ENCODE measurements around the gene PHACTR3. TPM values are rescaled to one million over a fixed set of nuclear protein-coding genes. Genes with fewer than 3 reads are reported as not detected.
A peak's percentile ranks its signal among the peaks of the same experiment; 100 is the strongest.

Gene PHACTR3
- total RNA-seq, 1 donor from 2014 or later = 0.14 TPM

GRCh38 chr20:59767656-59768055, 163.3 kb downstream of the PHACTR3 start:
- Histone ChIP-seq H3K9me3 (ENCODE audit: insufficient read depth, low read depth, low read length) (no peaks in the 10 kb centered on the region), H3K27me3 (ENCODE audit: insufficient read depth, low read length) (no peaks in the 10 kb centered on the region), H3K4me3 (ENCODE audit: insufficient read depth, low read depth, low read length) (no peak overlapping the region), H3K9ac (ENCODE audit: low read length) (no peak overlapping the region), H2AFZ (ENCODE audit: low read depth, low read length) (no peak overlapping the region), H3K4me1 (ENCODE audit: insufficient read depth, low read length) (no peaks in the 10 kb centered on the region), H3K27ac (ENCODE audit: low read depth, low read length) (no peak overlapping the region), H3K36me3 (ENCODE audit: insufficient read depth, low read length) (no peaks in the 10 kb centered on the region), H3K79me2 (ENCODE audit: insufficient read depth, low read length) (no peaks in the 10 kb centered on the region), H4K20me1 (ENCODE audit: insufficient read depth, low read length) (no peaks in the 10 kb centered on the region), H3K4me2 (ENCODE audit: low read length) (no peak overlapping the region)
- TF ChIP-seq, protein P1, sequence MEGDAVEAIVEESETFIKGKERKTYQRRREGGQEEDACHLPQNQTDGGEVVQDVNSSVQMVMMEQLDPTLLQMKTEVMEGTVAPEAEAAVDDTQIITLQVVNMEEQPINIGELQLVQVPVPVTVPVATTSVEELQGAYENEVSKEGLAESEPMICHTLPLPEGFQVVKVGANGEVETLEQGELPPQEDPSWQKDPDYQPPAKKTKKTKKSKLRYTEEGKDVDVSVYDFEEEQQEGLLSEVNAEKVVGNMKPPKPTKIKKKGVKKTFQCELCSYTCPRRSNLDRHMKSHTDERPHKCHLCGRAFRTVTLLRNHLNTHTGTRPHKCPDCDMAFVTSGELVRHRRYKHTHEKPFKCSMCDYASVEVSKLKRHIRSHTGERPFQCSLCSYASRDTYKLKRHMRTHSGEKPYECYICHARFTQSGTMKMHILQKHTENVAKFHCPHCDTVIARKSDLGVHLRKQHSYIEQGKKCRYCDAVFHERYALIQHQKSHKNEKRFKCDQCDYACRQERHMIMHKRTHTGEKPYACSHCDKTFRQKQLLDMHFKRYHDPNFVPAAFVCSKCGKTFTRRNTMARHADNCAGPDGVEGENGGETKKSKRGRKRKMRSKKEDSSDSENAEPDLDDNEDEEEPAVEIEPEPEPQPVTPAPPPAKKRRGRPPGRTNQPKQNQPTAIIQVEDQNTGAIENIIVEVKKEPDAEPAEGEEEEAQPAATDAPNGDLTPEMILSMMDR (IDR thresholded peaks at IDR 0.05; ENCODE audit: insufficient read depth, low read depth, low read length) = no peak
- no peak for TF ChIP-seq EZH2 (IDR thresholded peaks at IDR 0.05; ENCODE audit: insufficient read depth, low read length)
- FAIRE-seq (peak; percentile 96), DNase-seq (ENCODE audit: low read depth) (no peak)
- Mint-ChIP-seq H3K4me1 (ENCODE audit: low read depth, unreplicated experiment) (no peaks in the 10 kb centered on the region), H3K36me3 (ENCODE audit: low read depth, unreplicated experiment) (no peaks in the 10 kb centered on the region), H3K9me3 (ENCODE audit: unreplicated experiment) (peaks cover 16% of the 10 kb centered on the region), H3K27ac (ENCODE audit: unreplicated experiment) (no peak overlapping the region), H3K27me3 (ENCODE audit: low read depth, unreplicated experiment) (peaks cover 76% of the 10 kb centered on the region), H3K4me3 (ENCODE audit: unreplicated experiment) (no peak overlapping the region)

DNA sequence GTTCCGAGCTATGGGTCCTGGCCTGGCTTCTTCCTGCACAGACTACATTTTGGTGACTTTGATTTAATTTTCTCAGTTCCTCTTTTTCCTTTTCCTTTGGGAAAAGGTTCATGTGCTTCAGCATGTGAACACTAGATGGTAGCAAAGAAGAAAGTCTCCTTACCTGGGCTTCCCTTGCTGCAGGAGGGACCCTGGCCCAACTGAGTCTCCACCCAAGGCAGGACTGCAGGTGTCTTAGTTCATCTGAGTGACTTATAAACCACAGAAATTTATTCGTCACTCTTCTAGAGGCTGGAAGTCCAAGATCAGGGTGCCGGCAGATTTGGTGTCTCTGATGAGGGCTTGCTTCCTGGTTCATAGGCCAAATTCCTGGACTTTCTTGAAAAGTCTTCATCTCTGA, 165.9 kb downstream of the PHACTR3 start:
- Histone ChIP-seq H3K36me3 (ENCODE audit: insufficient read depth, low read length) (no peaks in the 10 kb centered on the region), H3K9me3 (ENCODE audit: insufficient read depth, low read depth, low read length) (no peaks in the 10 kb centered on the region), H4K20me1 (ENCODE audit: insufficient read depth, low read length) (no peaks in the 10 kb centered on the region), H3K27ac (ENCODE audit: low read depth, low read length) (no peak overlapping the region), H3K79me2 (ENCODE audit: insufficient read depth, low read length) (no peaks in the 10 kb centered on the region), H3K9ac (ENCODE audit: low read length) (no peak overlapping the region), H3K4me3 (ENCODE audit: insufficient read depth, low read depth, low read length) (no peak overlapping the region), H3K4me1 (ENCODE audit: insufficient read depth, low read length) (no peaks in the 10 kb centered on the region), H2AFZ (ENCODE audit: low read depth, low read length) (no peak overlapping the region), H3K4me2 (ENCODE audit: low read length) (no peak overlapping the region), H3K27me3 (ENCODE audit: insufficient read depth, low read length) (no peaks in the 10 kb centered on the region)
- no peak for DNase-seq (ENCODE audit: low read depth)
- no peak overlapping the region for H3K4me3 Mint-ChIP-seq (ENCODE audit: unreplicated experiment)
- no peaks in the 10 kb centered on the region for H3K36me3 Mint-ChIP-seq (ENCODE audit: low read depth, unreplicated experiment)
- TF ChIP-seq, protein P1 (IDR thresholded peaks at IDR 0.05; ENCODE audit: insufficient read depth, low read depth, low read length) = peak; percentile 40
- TF ChIP-seq EZH2 (IDR thresholded peaks at IDR 0.05; ENCODE audit: insufficient read depth, low read length) = no peak
- H3K4me1 Mint-ChIP-seq (ENCODE audit: low read depth, unreplicated experiment) = no peaks in the 10 kb centered on the region
- H3K27me3 Mint-ChIP-seq (ENCODE audit: low read depth, unreplicated experiment) = peaks cover 83% of the 10 kb centered on the region
- H3K9me3 Mint-ChIP-seq (ENCODE audit: unreplicated experiment) = peaks cover 11% of the 10 kb centered on the region
- no peak for FAIRE-seq
- H3K27ac Mint-ChIP-seq (ENCODE audit: unreplicated experiment) = no peak overlapping the region

GRCh38 chr20:59770851-59771250, 166.5 kb downstream of the PHACTR3 start:
- no peak overlapping the region for H3K4me3 Mint-ChIP-seq (ENCODE audit: unreplicated experiment)
- Histone ChIP-seq H3K27ac (ENCODE audit: low read depth, low read length) (no peak overlapping the region), H3K4me3 (ENCODE audit: insufficient read depth, low read depth, low read length) (no peak overlapping the region), H3K27me3 (ENCODE audit: insufficient read depth, low read length) (no peaks in the 10 kb centered on the region), H2AFZ (ENCODE audit: low read depth, low read length) (no peak overlapping the region), H3K4me2 (ENCODE audit: low read length) (no peak overlapping the region), H3K36me3 (ENCODE audit: insufficient read depth, low read length) (no peaks in the 10 kb centered on the region), H3K9ac (ENCODE audit: low read length) (no peak overlapping the region), H3K79me2 (ENCODE audit: insufficient read depth, low read length) (no peaks in the 10 kb centered on the region), H3K9me3 (ENCODE audit: insufficient read depth, low read depth, low read length) (no peaks in the 10 kb centered on the region), H3K4me1 (ENCODE audit: insufficient read depth, low read length) (no peaks in the 10 kb centered on the region), H4K20me1 (ENCODE audit: insufficient read depth, low read length) (no peaks in the 10 kb centered on the region)
- FAIRE-seq (no peak), DNase-seq (ENCODE audit: low read depth) (no peak)
- no peaks in the 10 kb centered on the region for H3K4me1 Mint-ChIP-seq (ENCODE audit: low read depth, unreplicated experiment)
- H3K36me3 Mint-ChIP-seq (ENCODE audit: low read depth, unreplicated experiment) = no peaks in the 10 kb centered on the region
- TF ChIP-seq, protein P1 (IDR thresholded peaks at IDR 0.05; ENCODE audit: insufficient read depth, low read depth, low read length) = no peak
- no peak for TF ChIP-seq EZH2 (IDR thresholded peaks at IDR 0.05; ENCODE audit: insufficient read depth, low read length)
- no peak overlapping the region for H3K27ac Mint-ChIP-seq (ENCODE audit: unreplicated experiment)
- peaks cover 8% of the 10 kb centered on the region for H3K9me3 Mint-ChIP-seq (ENCODE audit: unreplicated experiment)
- H3K27me3 Mint-ChIP-seq (ENCODE audit: low read depth, unreplicated experiment) = peaks cover 79% of the 10 kb centered on the region

Measured in astrocyte (in vitro differentiated cells and primary cell).